ENCODE data around the gene ZSCAN1. TPM values are rescaled to one million over a fixed set of nuclear protein-coding genes. Genes with fewer than 3 reads are reported as not detected.

ZSCAN1 gene
- total and polyA plus RNA-seq, 4 donors: 0.30 to 1.7 (median 0.88) TPM

DNA sequence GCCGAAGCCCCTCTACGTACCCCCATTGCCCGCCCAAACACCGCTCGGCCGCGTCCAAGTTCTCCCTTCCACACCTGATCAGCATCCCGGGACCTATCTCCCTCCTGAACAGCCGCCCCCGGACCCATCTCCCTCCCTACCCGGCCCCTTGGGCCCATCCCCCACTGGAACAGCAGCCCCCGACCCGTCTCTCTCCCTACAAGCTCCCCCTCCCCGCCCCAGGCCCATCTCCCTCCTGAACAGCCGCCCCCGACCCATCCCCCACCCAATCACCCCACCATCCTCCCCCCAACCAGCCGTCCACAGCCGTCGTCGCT is 610 bp downstream of the ZSCAN1 start:
- no peak overlapping the region for H3K9ac ChIP-seq (ENCODE audit: insufficient read depth in 1 of 2, low read length in 2 of 2)
- H3K27ac ChIP-seq (ENCODE audit: low read depth in 1 of 2, low read length in 1 of 2): no peak overlapping the region
- ATAC-seq (ENCODE audit: insufficient read depth, low FRiP score): no peak
- H3K36me3 ChIP-seq (ENCODE audit: control insufficient read depth in 4 of 4, insufficient read depth in 4 of 4, low read length in 4 of 4): no peaks in the 10 kb centered on the region
- no peak for TF ChIP-seq CTCF (IDR thresholded peaks at IDR 0.05; ENCODE audit: control extremely low read depth, extremely low read depth)
- 5 to 8% methylated on average over 13 to 20 of the region's 20 CpGs for WGBS, 2 donors
- H3K4me3 ChIP-seq: no peak overlapping the region
- H3K9me3 ChIP-seq (ENCODE audit: control insufficient read depth in 4 of 4, insufficient read depth in 3 of 4, low read length in 3 of 4): peaks cover 0 to 61% (median 0%) of the 10 kb centered on the region in 4 donors
- peak in 1 of 3 donors; percentile 12 for DNase-seq
- H3K4me1 ChIP-seq (ENCODE audit: control insufficient read depth in 5 of 5, insufficient read depth in 5 of 5, low read length in 5 of 5): peaks cover 0 to 10% (median 7%) of the 10 kb centered on the region in 5 donors
- H3K27me3 ChIP-seq (ENCODE audit: control insufficient read depth in 3 of 3, insufficient read depth in 3 of 3, low read length in 2 of 3): peaks cover 0 to 4% (median 0%) of the 10 kb centered on the region in 3 donors

DNA sequence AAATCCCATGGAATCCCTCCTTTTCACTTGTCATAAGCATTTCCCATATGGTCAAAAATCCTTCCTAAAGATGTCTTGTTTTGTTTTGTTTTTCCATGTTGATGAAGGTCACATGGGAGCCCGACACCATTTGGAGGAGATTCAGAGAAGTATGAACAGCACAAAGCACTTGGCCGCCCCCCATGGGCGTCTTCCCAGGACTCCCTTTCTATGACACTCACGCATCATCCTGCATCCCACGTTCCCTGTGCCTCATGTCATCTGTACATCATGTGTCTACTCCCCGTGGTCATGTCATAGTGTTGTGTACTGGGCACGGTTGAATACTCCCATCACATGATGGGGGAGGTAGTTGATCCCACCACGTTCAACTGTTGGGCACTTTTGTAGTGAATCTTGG is 2.0 kb downstream of the ZSCAN1 start:
- H3K27me3 ChIP-seq (ENCODE audit: control insufficient read depth in 3 of 3, insufficient read depth in 3 of 3, low read length in 2 of 3): peaks cover 0 to 4% (median 0%) of the 10 kb centered on the region in 3 donors
- H3K36me3 ChIP-seq (ENCODE audit: control insufficient read depth in 4 of 4, insufficient read depth in 4 of 4, low read length in 4 of 4): no peaks in the 10 kb centered on the region
- ATAC-seq (ENCODE audit: insufficient read depth, low FRiP score) (no peak), DNase-seq (no peak)
- H3K27ac ChIP-seq (ENCODE audit: low read depth in 1 of 2, low read length in 1 of 2): no peak overlapping the region
- peaks cover 0 to 10% (median 7%) of the 10 kb centered on the region in 5 donors for H3K4me1 ChIP-seq (ENCODE audit: control insufficient read depth in 5 of 5, insufficient read depth in 5 of 5, low read length in 5 of 5)
- 73 to 76% methylated on average over 8 of the region's 8 CpGs for WGBS, 2 donors
- peaks cover 0 to 68% (median 0%) of the 10 kb centered on the region in 4 donors for H3K9me3 ChIP-seq (ENCODE audit: control insufficient read depth in 4 of 4, insufficient read depth in 3 of 4, low read length in 3 of 4)
- H3K4me3 ChIP-seq: no peak overlapping the region
- TF ChIP-seq CTCF (IDR thresholded peaks at IDR 0.05; ENCODE audit: control extremely low read depth, extremely low read depth): no peak
- no peak overlapping the region for H3K9ac ChIP-seq (ENCODE audit: insufficient read depth in 1 of 2, low read length in 2 of 2)

GRCh38 chr19:58037927-58038687 is 4.3 kb downstream of the ZSCAN1 start:
- H3K27ac ChIP-seq (ENCODE audit: low read depth in 1 of 2, low read length in 1 of 2): no peak overlapping the region
- no peaks in the 10 kb centered on the region for H3K36me3 ChIP-seq (ENCODE audit: control insufficient read depth in 4 of 4, insufficient read depth in 4 of 4, low read length in 4 of 4)
- ATAC-seq (ENCODE audit: insufficient read depth, low FRiP score): no peak
- H3K4me3 ChIP-seq: no peak overlapping the region
- H3K9ac ChIP-seq (ENCODE audit: insufficient read depth in 1 of 2, low read length in 2 of 2): no peak overlapping the region
- WGBS, 2 donors: 20 to 43% methylated on average over 43 to 44 of the region's 44 CpGs
- TF ChIP-seq CTCF (IDR thresholded peaks at IDR 0.05; ENCODE audit: control extremely low read depth, extremely low read depth): no peak
- H3K27me3 ChIP-seq (ENCODE audit: control insufficient read depth in 3 of 3, insufficient read depth in 3 of 3, low read length in 2 of 3): peaks cover 0 to 4% (median 0%) of the 10 kb centered on the region in 3 donors
- H3K4me1 ChIP-seq (ENCODE audit: control insufficient read depth in 5 of 5, insufficient read depth in 5 of 5, low read length in 5 of 5): peaks cover 0 to 10% (median 7%) of the 10 kb centered on the region in 5 donors
- peak; percentile 56 to 69 (median 60) for DNase-seq
- H3K9me3 ChIP-seq (ENCODE audit: control insufficient read depth in 4 of 4, insufficient read depth in 3 of 4, low read length in 3 of 4): peaks cover 0 to 74% (median 2%) of the 10 kb centered on the region in 4 donors

All from lung (tissue), 12 donors.